A172 (cell line): ENCODE data around the gene MUC20. TPM values are rescaled to one million over a fixed set of nuclear protein-coding genes. Genes with fewer than 3 reads are reported as not detected.
"Not testable (repeated sequence)": the region's sequence is repeated elsewhere in the genome, so short reads cannot be mapped to it uniquely, and the experiment has no call there.

Experiments used
- DNase-seq: peaks from one replicate; pipeline ENCODE4 v3.0.0-alpha.2; 2015; ENCODE audit warnings: low spot score
- total RNA-seq: library from RNA; depleted of rRNA; stranded (reverse); fragments of >200 nt; shearing (Covaris generic); gene quantifications from 2 replicates; pipeline ENCODE4 v1.2.3, GENCODE V29; 2014; rRNA removed

The MUC20 gene
- total RNA-seq, 1 experiment from 2014 or later = 0.05 TPM

DNA sequence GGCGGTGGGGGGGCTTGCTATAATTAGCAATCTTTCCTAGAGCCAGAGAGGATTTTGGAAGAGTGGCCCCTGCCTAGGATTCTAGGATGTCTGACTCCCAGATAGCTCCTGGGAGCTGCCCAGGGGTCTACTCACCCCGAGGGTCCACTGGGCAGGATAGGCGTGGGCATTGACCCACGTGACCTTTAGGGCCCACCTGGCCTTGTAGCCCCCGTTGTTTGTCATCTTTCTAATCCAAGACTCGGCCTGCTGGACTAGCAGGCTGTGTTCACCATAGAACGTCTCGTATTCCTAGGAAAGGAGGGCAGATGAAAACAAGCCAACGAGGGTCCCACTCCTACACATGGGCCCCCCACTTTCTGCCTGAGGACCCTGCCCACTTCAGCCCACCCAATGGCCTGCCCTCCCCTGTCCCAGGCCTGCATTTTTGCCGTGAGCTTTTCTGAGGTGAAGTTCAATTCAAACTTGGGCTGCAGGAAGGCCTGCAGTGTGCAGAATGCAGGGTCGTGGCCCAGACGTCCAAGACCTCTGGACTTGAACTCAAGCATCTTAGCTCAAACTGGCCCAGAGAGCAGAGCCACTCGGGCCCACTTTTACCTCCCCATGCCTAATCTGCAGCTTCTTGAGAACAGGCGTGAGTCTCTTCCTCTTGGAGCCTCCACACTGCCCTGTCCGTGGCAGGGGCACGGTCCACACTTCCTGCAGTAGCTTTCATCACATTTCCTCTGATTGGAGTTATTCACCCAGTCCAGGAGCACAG is 49.5 kb downstream of the MUC20 start:
- no peak for DNase-seq

DNA sequence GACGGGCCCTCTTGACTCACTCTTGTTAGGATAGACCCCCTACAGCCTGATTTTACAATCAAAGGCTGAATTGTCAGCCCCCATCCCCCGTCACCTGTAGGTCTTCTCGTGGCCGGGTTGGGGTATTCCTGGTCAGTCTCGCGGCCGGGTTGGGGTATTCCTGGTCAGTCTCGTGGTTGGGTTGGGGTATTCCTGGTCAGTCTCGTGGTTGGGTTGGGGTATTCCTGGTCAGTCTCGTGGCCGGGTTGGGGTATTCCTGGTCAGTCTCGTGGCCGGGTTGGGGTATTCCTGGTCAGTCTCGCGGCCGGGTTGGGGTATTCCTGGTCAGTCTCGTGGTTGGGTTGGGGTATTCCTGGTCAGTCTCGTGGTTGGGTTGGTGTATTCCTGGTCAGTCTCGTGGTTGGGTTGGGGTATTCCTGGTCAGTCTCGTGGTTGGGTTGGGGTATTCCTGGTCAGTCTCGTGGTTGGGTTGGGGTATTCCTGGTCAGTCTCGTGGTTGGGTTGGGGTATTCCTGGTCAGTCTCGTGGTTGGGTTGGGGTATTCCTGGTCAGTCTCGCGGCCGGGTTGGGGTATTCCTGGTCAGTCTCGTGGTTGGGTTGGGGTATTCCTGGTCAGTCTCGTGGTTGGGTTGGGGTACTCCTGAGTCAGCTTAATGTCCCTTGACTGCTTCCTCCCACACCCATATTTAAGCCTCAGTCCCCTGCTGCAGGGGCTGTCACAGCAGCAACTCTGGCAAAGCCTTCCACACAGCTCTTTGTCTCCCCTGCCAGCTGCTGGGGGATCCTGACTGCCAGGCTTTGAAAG is 50.3 kb downstream of the MUC20 start:
- DNase-seq = not testable (repeated sequence)

DNA sequence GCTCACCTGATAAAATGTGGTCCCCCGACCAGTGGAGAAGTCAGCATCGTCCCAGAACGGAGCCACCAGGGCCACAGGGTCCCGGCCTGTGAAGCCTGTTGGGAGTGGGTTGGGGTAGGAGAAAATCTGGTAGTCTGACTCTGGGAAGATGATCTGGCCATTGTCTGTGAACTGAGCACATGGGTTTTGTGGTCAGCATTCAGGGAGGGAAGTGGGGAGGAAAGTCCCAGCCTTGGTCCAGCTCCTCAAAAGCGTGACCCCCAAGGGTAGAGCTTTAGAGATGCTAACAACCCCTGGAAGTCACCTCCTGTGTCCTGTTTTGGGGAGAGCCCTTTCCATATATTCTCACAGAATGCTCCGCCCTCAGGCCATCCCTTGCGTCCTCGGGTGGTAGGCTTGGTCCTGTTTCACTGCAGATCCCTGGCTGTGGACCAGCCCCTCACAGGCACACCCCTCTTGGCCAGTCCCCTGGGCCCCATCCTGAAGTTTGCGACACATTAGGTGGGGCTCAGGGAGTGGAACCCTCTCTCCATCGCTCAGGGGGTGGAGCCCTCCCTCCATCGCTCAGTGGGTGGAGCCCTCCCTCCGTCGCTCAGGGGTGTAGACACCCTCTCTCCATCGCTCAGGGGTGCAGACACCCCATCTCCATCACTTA is 51.0 kb downstream of the MUC20 start:
- DNase-seq = no peak

DNA sequence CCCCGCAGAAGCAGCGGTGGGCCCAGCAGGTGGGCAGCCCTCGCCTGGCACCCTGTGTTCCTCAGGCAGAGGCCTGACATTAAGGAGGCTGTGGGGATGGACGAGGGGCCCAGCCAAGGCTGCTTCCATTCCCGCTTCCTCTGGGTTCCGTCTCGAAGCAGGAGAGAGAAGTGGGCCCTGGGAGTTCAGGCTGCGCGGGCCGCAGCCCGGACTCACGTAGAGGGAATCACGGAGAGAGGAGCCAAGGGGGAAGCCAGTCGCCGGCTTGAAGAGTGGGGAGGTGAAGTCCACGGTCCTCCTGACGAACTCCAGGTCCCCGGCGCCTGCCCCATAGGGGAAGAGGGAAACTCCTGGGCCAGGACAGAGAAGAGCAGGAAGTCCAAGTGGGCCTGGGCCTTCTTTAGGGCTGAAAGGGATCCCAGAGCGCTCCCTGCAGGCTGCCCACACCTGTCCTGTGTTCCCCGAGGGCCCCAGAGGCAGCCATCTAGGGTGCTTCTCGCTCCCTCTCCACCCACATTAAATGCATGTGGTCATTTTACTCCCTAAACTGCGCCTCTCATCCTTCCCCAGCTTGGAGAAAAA is 53.3 kb downstream of the MUC20 start:
- DNase-seq = no peak

DNA sequence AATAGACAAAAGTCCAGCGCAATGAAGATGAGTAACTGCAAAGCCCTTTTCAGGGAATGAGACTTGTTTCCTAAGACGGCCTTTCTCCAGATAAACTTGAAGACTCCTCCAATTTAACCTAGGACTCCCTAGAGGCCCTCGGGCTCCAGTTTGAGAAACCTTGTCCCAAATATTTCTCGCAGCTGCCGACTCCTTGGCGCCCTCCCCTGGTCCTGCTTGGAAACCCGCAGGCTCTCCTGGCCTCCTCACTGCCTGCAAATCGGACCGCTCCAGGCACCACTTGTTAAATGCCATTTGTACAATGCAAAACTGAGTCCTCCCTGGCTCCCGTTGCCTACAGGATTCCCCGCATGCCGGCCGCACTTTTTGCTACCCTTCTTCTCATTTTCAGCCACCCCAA is 54.1 kb downstream of the MUC20 start:
- DNase-seq = peak; percentile 30

DNA sequence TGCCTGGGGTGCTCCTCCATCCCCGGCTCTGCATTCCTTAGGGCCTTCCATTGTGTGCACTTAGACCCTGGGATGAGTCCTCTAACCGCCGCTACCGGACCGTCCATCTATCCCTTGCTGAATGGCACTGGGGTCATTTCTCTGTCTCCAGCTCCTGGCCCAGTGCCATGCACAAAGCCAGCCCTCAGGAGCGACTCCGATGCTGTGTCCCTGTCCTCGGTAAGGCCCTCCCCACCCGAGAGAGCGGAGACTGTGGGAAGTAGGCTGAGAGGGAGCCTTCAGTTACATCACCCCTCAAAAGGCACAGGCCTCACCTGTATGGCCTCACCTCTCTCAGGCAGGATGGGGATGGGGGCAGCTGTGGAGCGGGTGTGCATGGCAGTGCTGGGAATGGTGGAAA is 57.2 kb downstream of the MUC20 start:
- DNase-seq = no peak

DNA sequence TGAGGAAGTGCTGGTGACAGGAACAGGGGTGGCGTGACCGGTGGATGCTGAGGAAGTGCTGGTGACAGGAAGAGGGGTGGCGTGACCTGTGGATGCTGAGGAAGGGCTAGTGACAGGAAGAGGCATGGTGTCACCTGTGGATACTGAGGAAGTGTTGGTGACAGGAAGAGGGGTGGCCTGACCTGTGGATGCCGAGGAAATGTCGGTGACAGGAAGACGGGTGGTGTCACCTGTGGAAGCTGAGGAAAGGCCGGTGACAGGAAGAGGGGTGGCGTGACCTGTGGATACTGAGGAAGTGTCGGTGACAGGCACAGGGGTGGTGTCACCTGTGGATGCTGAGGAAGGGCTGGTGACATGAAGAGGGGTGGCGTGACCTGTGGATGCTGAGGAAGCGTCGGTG is 60.5 kb downstream of the MUC20 start:
- DNase-seq = not testable (repeated sequence)

Other genes with a start within 250 kb of the MUC20 start
- 61.4 and 180 TPM in 2 replicates for gene PPP1R2, start 177.7 kb upstream of the MUC20 start, total RNA-seq
- gene APOD, start 137.0 kb upstream of the MUC20 start, total RNA-seq = 0.17 and 0.50 TPM in 2 replicates
- not detected in 2 replicates for gene MUC4, start 91.0 kb downstream of the MUC20 start, total RNA-seq
- gene TNK2, start 187.6 kb downstream of the MUC20 start, total RNA-seq = 14.6 and 15.4 TPM in 2 replicates